Measurements from ENCODE around the gene SLC11A1. TPM values are rescaled to one million over a fixed set of nuclear protein-coding genes. Genes with fewer than 3 reads are reported as not detected.

Gene SLC11A1
- polyA plus RNA-seq, 3 donors = 184 to 2,019 (median 352) TPM

DNA sequence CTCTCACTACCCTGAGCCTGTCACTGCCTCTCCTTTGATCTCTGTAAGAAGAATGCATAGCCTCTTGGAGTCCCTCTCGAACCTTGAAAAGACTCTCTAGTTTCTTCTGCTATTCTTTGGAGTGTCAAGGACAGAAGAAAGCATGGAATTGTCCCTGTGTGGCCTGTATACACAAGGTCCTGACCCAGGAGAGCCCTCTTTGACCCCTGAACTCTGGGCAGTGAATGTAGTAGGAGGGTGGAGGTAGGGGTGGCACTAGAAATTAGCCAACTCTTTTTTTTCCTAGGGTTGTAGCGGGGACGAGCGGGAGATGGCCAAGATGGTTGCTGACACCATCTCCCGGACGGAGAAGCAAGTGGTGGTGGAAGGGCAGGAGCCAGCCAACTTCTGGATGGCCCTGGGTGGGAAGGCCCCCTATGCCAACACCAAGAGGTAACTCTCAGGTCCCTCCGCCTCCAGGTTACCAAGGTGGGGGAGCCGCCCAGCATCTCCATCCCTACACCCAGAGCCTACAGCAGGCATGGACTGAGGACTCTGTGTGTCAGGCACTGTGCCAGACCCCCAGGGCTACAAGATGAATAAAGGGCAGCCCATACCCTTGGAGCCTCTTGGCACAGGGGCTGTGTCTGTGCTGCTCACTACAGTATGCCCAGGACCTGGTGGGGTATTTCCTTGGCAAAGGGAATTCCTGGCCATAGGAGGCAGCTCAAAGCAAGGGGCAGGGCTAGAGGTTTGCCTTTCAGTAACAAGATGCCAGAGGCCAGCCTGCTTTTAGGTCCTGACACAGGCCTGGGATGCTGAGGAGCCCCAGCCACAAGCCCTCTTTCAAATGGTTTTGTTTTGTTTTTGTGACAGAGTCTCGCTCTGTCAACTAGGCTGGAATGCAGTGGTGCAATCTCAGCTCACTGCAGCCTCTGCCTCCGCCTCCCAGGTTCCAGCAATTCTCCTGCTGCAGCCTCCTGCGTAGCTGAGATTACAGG is 53.2 kb downstream of the SLC11A1 start:
- no peak for DNase-seq
- no peaks in the 10 kb centered on the region for H3K9me3 Mint-ChIP-seq
- WGBS (ENCODE audit: insufficient coverage) = 97% methylated on average over 5 of the region's 11 CpGs
- H3K27me3 Mint-ChIP-seq (ENCODE audit: low read depth in 3 of 3) = peaks cover 1 to 7% (median 4%) of the 10 kb centered on the region in 3 donors
- peaks cover 15% of the 10 kb centered on the region for H3K4me1 Mint-ChIP-seq
- Histone ChIP-seq H3K4me1 (ENCODE audit: control insufficient read depth in 1 of 2, insufficient read depth in 2 of 2, low read length in 2 of 2) (peaks cover 6 to 11% of the 10 kb centered on the region in 2 donors), H3K27ac (ENCODE audit: low read depth in 1 of 2, low read length in 2 of 2) (no peak overlapping the region), H3K9ac (ENCODE audit: insufficient read depth, low read length, poor library complexity, severe bottlenecking) (no peak overlapping the region), H3K36me3 (replicated peaks in 1 of 2; ENCODE audit: control insufficient read depth in 1 of 2, insufficient read depth in 2 of 2, low read length in 2 of 2) (no peaks in the 10 kb centered on the region), H3K9me3 (replicated peaks in 1 of 2; ENCODE audit: control insufficient read depth in 1 of 2, insufficient read depth in 1 of 2, low read length in 2 of 2) (no peaks in the 10 kb centered on the region), H4K20me1 (ENCODE audit: insufficient read depth, low read length) (no peaks in the 10 kb centered on the region), H3K27me3 (ENCODE audit: control insufficient read depth in 2 of 2, insufficient read depth in 2 of 2, low read length in 2 of 2) (no peaks in the 10 kb centered on the region), H2AFZ (ENCODE audit: insufficient read depth, low read depth, low read length, poor library complexity, severe bottlenecking) (no peak overlapping the region), H3K4me3 (replicated peaks in 1 of 3; ENCODE audit: low read depth in 2 of 3, low read length in 3 of 3) (no peak overlapping the region), H3K4me2 (replicated peaks; ENCODE audit: extremely low read depth, low read length, poor library complexity, severe bottlenecking) (no peak overlapping the region), H3K79me2 (ENCODE audit: insufficient read depth, low read length) (no peaks in the 10 kb centered on the region)
- no peaks in the 10 kb centered on the region for H3K36me3 Mint-ChIP-seq
- intact Hi-C loops (cut with micrococcal nuclease) = no loop called here
- TF ChIP-seq, protein P1, sequence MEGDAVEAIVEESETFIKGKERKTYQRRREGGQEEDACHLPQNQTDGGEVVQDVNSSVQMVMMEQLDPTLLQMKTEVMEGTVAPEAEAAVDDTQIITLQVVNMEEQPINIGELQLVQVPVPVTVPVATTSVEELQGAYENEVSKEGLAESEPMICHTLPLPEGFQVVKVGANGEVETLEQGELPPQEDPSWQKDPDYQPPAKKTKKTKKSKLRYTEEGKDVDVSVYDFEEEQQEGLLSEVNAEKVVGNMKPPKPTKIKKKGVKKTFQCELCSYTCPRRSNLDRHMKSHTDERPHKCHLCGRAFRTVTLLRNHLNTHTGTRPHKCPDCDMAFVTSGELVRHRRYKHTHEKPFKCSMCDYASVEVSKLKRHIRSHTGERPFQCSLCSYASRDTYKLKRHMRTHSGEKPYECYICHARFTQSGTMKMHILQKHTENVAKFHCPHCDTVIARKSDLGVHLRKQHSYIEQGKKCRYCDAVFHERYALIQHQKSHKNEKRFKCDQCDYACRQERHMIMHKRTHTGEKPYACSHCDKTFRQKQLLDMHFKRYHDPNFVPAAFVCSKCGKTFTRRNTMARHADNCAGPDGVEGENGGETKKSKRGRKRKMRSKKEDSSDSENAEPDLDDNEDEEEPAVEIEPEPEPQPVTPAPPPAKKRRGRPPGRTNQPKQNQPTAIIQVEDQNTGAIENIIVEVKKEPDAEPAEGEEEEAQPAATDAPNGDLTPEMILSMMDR (IDR thresholded peaks at IDR 0.05) = no peak
- H3K4me3 Mint-ChIP-seq = no peak overlapping the region
- H3K27ac Mint-ChIP-seq = no peak overlapping the region

DNA sequence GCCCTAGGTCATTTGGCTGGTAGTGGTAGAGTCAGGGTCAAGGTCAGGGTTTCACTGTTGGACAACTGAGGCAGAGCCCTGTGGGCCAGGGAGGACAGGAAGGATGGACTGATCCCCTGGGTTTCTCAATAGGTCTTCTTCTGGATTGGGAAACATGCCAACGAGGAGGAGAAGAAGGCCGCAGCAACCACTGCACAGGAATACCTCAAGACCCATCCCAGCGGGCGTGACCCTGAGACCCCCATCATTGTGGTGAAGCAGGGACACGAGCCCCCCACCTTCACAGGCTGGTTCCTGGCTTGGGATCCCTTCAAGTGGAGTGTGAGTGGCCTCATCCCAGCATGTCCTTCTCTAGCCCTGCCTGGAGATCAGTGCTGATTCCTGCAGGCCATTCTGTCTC is 54.9 kb downstream of the SLC11A1 start:
- Histone ChIP-seq H3K9ac (ENCODE audit: insufficient read depth, low read length, poor library complexity, severe bottlenecking) (no peak overlapping the region), H3K4me1 (ENCODE audit: control insufficient read depth in 1 of 2, insufficient read depth in 2 of 2, low read length in 2 of 2) (peaks cover 6 to 11% of the 10 kb centered on the region in 2 donors), H3K9me3 (replicated peaks in 1 of 2; ENCODE audit: control insufficient read depth in 1 of 2, insufficient read depth in 1 of 2, low read length in 2 of 2) (no peaks in the 10 kb centered on the region), H3K36me3 (replicated peaks in 1 of 2; ENCODE audit: control insufficient read depth in 1 of 2, insufficient read depth in 2 of 2, low read length in 2 of 2) (no peaks in the 10 kb centered on the region), H3K27ac (ENCODE audit: low read depth in 1 of 2, low read length in 2 of 2) (no peak overlapping the region), H4K20me1 (ENCODE audit: insufficient read depth, low read length) (no peaks in the 10 kb centered on the region), H3K79me2 (ENCODE audit: insufficient read depth, low read length) (no peaks in the 10 kb centered on the region), H3K27me3 (ENCODE audit: control insufficient read depth in 2 of 2, insufficient read depth in 2 of 2, low read length in 2 of 2) (no peaks in the 10 kb centered on the region), H3K4me2 (replicated peaks; ENCODE audit: extremely low read depth, low read length, poor library complexity, severe bottlenecking) (no peak overlapping the region), H2AFZ (ENCODE audit: insufficient read depth, low read depth, low read length, poor library complexity, severe bottlenecking) (no peak overlapping the region), H3K4me3 (replicated peaks in 1 of 3; ENCODE audit: low read depth in 2 of 3, low read length in 3 of 3) (no peak overlapping the region)
- H3K4me1 Mint-ChIP-seq = peaks cover 15% of the 10 kb centered on the region
- H3K27me3 Mint-ChIP-seq (ENCODE audit: low read depth in 3 of 3) = peaks cover 0 to 4% (median 4%) of the 10 kb centered on the region in 3 donors
- H3K36me3 Mint-ChIP-seq = no peaks in the 10 kb centered on the region
- peak overlapping the region in 1 of 7 donors; percentile 49 for H3K27ac Mint-ChIP-seq
- intact Hi-C loops (cut with micrococcal nuclease) = no loop called here
- TF ChIP-seq, protein P1 (IDR thresholded peaks at IDR 0.05) = no peak
- no peak for DNase-seq
- WGBS (ENCODE audit: insufficient coverage) = 33% methylated on average over 1 of the region's 5 CpGs
- no peak overlapping the region for H3K4me3 Mint-ChIP-seq
- H3K9me3 Mint-ChIP-seq = no peaks in the 10 kb centered on the region

Data from CD14-positive monocyte (primary cell).